ENCODE data around the gene DIS3L2. TPM values are rescaled to one million over a fixed set of nuclear protein-coding genes. Genes with fewer than 3 reads are reported as not detected.
"Not testable (repeated sequence)": the region's sequence is repeated elsewhere in the genome, so short reads cannot be mapped to it uniquely, and the experiment has no call there.

The DIS3L2 gene
- total RNA-seq, 4 donors from 2014 or later = 52.8 to 74.9 (median 61.8) TPM

DNA sequence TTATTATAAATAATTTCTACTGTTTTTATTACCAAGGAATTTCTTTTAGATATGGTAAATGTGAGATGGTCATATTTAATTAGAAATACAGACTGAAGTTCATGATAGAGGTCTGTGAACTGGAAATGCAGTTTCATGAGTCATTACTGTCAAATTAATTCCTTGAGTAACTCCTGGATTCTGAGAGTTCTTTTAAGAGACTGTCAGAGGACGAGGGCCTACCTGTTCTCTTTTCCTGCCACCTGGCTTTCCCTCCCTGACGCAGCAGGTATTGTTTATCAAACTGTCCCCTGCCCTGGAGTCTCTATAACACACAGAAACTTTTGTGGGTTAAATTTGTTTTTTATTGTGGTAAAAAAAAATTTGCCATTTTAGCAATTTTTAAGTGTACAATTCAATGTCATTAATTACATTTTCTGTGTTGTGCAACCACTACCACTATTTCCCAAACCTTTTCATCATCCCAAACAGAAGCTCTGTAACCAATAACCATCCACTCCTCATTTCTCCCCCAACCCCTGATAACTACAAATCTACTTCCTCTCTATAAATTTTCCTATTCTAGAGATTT lies 142.6 kb downstream of the DIS3L2 start:
- DNase-seq (ENCODE audit: low spot score in 2 of 2) = no peak
- H3K27me3 ChIP-seq = no peaks in the 10 kb centered on the region
- H3K4me3 ChIP-seq = no peak overlapping the region
- H3K9me3 ChIP-seq = peaks cover 0 to 16% (median 0%) of the 10 kb centered on the region in 4 donors
- H3K36me3 ChIP-seq = peaks cover 0 to 4% (median 0%) of the 10 kb centered on the region in 3 donors
- 99 to 100% methylated on average over 2 of the region's 2 CpGs for WGBS, 2 donors
- peaks cover 0 to 18% (median 0%) of the 10 kb centered on the region in 4 donors for H3K4me1 ChIP-seq
- TF ChIP-seq, protein P1, sequence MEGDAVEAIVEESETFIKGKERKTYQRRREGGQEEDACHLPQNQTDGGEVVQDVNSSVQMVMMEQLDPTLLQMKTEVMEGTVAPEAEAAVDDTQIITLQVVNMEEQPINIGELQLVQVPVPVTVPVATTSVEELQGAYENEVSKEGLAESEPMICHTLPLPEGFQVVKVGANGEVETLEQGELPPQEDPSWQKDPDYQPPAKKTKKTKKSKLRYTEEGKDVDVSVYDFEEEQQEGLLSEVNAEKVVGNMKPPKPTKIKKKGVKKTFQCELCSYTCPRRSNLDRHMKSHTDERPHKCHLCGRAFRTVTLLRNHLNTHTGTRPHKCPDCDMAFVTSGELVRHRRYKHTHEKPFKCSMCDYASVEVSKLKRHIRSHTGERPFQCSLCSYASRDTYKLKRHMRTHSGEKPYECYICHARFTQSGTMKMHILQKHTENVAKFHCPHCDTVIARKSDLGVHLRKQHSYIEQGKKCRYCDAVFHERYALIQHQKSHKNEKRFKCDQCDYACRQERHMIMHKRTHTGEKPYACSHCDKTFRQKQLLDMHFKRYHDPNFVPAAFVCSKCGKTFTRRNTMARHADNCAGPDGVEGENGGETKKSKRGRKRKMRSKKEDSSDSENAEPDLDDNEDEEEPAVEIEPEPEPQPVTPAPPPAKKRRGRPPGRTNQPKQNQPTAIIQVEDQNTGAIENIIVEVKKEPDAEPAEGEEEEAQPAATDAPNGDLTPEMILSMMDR (IDR thresholded peaks at IDR 0.05) = no peak
- TF ChIP-seq POLR2A (IDR thresholded peaks at IDR 0.05) (no peak), EP300 (IDR thresholded peaks at IDR 0.05) (no peak)
- H3K27ac ChIP-seq = no peak overlapping the region

DNA sequence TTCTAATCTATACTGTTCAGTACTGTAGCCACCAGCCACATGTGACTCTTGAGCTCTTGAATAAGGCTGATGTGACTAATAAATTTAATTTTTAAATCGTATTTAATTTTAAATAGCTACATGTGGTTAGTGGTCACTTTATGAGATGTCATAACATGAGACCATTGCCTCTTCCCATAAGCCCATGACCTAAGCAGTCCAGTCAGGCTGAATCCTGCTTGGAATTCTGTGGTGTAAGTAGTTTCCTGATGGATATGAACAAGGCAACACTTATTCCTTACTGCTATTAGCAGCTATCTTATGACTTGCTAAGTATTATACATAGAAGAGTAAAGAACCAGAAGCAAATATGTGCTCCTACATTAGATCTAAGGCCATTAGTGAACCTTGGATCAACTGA lies 150.0 kb downstream of the DIS3L2 start:
- no peak for TF ChIP-seq POLR2A (IDR thresholded peaks at IDR 0.05)
- TF ChIP-seq EP300 (IDR thresholded peaks at IDR 0.05) = no peak
- TF ChIP-seq, protein P1 (IDR thresholded peaks at IDR 0.05) = no peak
- peaks cover 0 to 7% (median 0%) of the 10 kb centered on the region in 4 donors for H3K9me3 ChIP-seq
- no peaks in the 10 kb centered on the region for H3K27me3 ChIP-seq
- peaks cover 0 to 10% (median 0%) of the 10 kb centered on the region in 3 donors for H3K36me3 ChIP-seq
- no peak for DNase-seq (ENCODE audit: low spot score in 2 of 2)
- 84 to 96% methylated on average over 1 of the region's 1 CpG for WGBS, 2 donors
- no peak overlapping the region for H3K4me3 ChIP-seq
- H3K4me1 ChIP-seq = no peaks in the 10 kb centered on the region
- no peak overlapping the region for H3K27ac ChIP-seq

DNA sequence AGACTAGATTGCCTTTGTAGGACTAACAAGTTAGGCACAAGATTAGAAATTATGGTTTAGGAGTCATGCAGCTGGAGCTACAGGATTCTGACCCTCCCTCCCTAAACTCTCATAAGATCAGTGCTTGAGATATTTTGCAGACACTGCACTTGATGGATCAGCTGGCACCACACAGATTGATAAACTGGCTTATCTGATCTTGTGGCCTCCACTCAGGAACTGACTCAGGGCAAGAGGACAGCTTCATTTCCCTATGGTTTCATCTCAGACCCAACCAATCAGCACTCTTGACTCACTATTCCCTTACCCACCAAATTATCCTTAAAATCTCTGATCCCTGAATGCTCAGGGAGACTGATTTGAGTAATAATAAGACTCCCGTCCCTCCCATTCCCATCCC lies 152.3 kb downstream of the DIS3L2 start:
- H3K27me3 ChIP-seq = no peaks in the 10 kb centered on the region
- no peak for TF ChIP-seq POLR2A (IDR thresholded peaks at IDR 0.05)
- no peak for TF ChIP-seq EP300 (IDR thresholded peaks at IDR 0.05)
- TF ChIP-seq, protein P1 (IDR thresholded peaks at IDR 0.05) = no peak
- no peak for DNase-seq (ENCODE audit: low spot score in 2 of 2)
- peaks cover 0 to 10% (median 0%) of the 10 kb centered on the region in 3 donors for H3K36me3 ChIP-seq
- no peak overlapping the region for H3K27ac ChIP-seq
- WGBS, 2 donors = 89 to 100% methylated on average over 1 of the region's 1 CpG
- H3K4me1 ChIP-seq = no peaks in the 10 kb centered on the region
- H3K4me3 ChIP-seq = no peak overlapping the region
- H3K9me3 ChIP-seq = peaks cover 0 to 7% (median 0%) of the 10 kb centered on the region in 4 donors

DNA sequence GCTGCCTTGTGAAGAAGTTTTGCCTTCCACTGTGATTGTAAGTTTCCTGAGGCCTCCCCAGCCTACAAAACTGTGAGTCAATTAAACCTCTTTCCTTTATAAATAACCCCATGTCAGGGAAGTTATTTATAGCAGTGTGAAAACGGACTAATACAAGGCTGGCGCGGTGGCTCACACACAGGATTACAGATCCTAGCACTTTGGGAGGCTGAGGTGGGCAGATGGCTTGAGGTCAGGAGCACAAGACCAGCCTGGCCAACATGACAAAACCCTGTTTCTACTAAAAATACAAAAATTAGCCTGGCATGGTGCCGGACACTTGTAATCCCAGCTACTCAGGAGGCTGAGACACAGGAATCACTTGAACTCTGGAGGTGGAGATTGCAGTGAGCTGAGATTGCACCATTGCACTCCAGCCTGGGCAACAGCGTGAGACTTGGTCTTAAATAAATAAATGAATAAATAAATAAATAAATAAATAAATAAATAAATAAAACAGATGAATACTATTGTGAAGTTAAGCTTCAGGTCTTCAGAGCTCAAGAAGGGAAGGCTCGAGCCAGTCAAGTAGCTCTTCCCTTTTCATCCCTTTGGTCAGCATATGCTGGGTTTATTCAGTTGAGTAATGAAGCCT lies 154.3 kb downstream of the DIS3L2 start:
- not testable (repeated sequence) for H3K27me3 ChIP-seq; H3K27ac ChIP-seq; H3K4me3 ChIP-seq; DNase-seq (ENCODE audit: low spot score in 2 of 2); H3K4me1 ChIP-seq; H3K9me3 ChIP-seq
- 95 to 96% methylated on average over 6 of the region's 6 CpGs for WGBS, 2 donors
- peaks cover 0 to 10% (median 0%) of the 10 kb centered on the region in 3 donors for H3K36me3 ChIP-seq

DNA sequence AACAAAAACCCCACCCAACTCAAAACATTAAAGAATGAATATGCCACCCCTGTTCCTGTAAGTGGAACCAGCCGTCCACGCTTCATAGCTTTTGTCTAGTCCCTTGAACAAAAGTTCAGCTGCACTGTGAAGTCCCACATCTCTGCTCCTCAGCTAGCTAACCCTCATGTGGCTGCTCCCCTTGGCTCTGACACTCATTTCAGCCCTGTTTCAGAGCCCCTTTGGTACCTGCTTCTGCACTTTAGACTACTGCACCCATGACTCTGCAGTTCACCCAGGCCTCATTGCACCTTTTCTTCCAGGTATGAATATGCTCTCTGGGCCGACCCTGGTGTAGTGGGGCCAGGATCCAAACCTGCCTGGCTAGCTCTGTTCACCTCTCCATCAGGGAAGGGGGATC lies 155.3 kb downstream of the DIS3L2 start:
- Histone ChIP-seq H3K27me3 (no peaks in the 10 kb centered on the region), H3K9me3 (peaks cover 0 to 7% (median 0%) of the 10 kb centered on the region in 4 donors), H3K27ac (no peak overlapping the region), H3K4me3 (no peak overlapping the region), H3K36me3 (peaks cover 0 to 10% (median 0%) of the 10 kb centered on the region in 3 donors), H3K4me1 (no peaks in the 10 kb centered on the region)
- WGBS, 2 donors = 61 to 95% methylated on average over 3 of the region's 3 CpGs
- DNase-seq (ENCODE audit: low spot score in 2 of 2) = no peak
- no peak for TF ChIP-seq EP300 (IDR thresholded peaks at IDR 0.05)
- TF ChIP-seq, protein P1 (IDR thresholded peaks at IDR 0.05) = no peak
- TF ChIP-seq POLR2A (IDR thresholded peaks at IDR 0.05) = no peak
